G401 (cell line): ENCODE results near the gene LOC128125822. TPM values are rescaled to one million over a fixed set of nuclear protein-coding genes. Genes with fewer than 3 reads are reported as not detected.

ENCODE experiments used
- total RNA-seq: library from RNA; depleted of rRNA; stranded (reverse); fragments of >200 nt; shearing (Covaris generic); gene quantifications from 2 replicates; pipeline ENCODE4 v1.2.3, GENCODE V29; 2014; rRNA removed

Gene LOC128125822

Other genes with a start within 250 kb of the LOC128125822 start
- gene PTP4A1, start within 50 bp of the LOC128125822 start, total RNA-seq: 16.6 and 24.1 TPM in 2 replicates
- 27.9 and 43.0 TPM in 2 replicates for gene PHF3, start 63.3 kb downstream of the LOC128125822 start, total RNA-seq